Upper lobe of left lung (tissue), 4 donors: Measurements from ENCODE around the gene KLHDC8A.

Experiments used
- CTCF ChIP-seq, 6 experiments: fragments of 450-650 bp in 4 of 6; fragments of 200-600 bp in 2 of 6; sonication (generic) in 2 of 6; IDR thresholded peaks; one replicate each; pipeline ENCODE4 v1.5.1; 2016 to 2019; ENCODE audit warnings: antibody characterized with exemption in 6 of 6
- EP300 ChIP-seq, 4 donors: sonication (generic); formaldehyde crosslinking; IDR thresholded peaks; one replicate each; pipeline ENCODE4 v1.5.1; 2017; ENCODE audit warnings: antibody characterized with exemption in 4 of 4, control low read depth in 2 of 4
- POLR2AphosphoS5 ChIP-seq, 2 donors: sonication (generic); formaldehyde crosslinking; IDR thresholded peaks; one replicate each; pipeline ENCODE4 v1.5.1; 2017; ENCODE audit warnings: antibody characterized with exemption in 2 of 2

- no peak for TF ChIP-seq CTCF (IDR thresholded peaks at IDR 0.05)
- no peak for TF ChIP-seq POLR2AphosphoS5 (IDR thresholded peaks at IDR 0.05)
- TF ChIP-seq EP300 (IDR thresholded peaks at IDR 0.05), result no peak
Measured at GRCh38 chr1:205382561-205382960, 25.8 kb upstream of the KLHDC8A start.
